Transverse colon (tissue), 4 donors: ENCODE measurements around the gene SPEF2. TPM values are rescaled to one million over a fixed set of nuclear protein-coding genes. Genes with fewer than 3 reads are reported as not detected.

Experiments used
- DNase-seq: peaks from one replicate; pipeline ENCODE4 v3.0.0-alpha.2; 2019
- H3K27ac ChIP-seq, 4 donors: fragments of 200-600 bp; sonication (generic); 2 replicates each; pipeline ENCODE4 v1.5.1; 2016 to 2018; ENCODE audit warnings: inconsistent platforms in 4 of 4
- H3K27me3 ChIP-seq: fragments of 200-600 bp; sonication (generic); 2 replicates; pipeline ENCODE4 v1.5.1; 2017; ENCODE audit warnings: inconsistent platforms
- H3K36me3 ChIP-seq, 4 donors: fragments of 200-600 bp; sonication (generic); 2 replicates each; pipeline ENCODE4 v1.5.1; 2017 to 2019; ENCODE audit warnings: inconsistent platforms in 4 of 4
- H3K4me1 ChIP-seq, 4 donors: fragments of 200-600 bp; sonication (generic); 2 replicates each; pipeline ENCODE4 v1.5.1; 2017 to 2020; ENCODE audit warnings: inconsistent platforms in 4 of 4
- H3K4me3 ChIP-seq, 4 donors: fragments of 200-600 bp; sonication (generic); 1 replicate in 1 of 4; 2 replicates in 3 of 4; pipeline versions ENCODE4 v1.5.1 to v1.6.1; 2017 to 2019; ENCODE audit warnings: inconsistent platforms in 4 of 4
- H3K9me3 ChIP-seq, 2 donors: fragments of 200-600 bp; sonication (generic); 2 replicates each; pipeline ENCODE4 v1.5.1; 2017 to 2019; ENCODE audit warnings: inconsistent platforms in 2 of 2
- EP300 ChIP-seq: sonication (generic); formaldehyde crosslinking; IDR thresholded peaks from one replicate; pipeline ENCODE4 v1.6.1; 2017; ENCODE audit warnings: antibody characterized with exemption, low read depth
- POLR2A ChIP-seq: fragments of 450-650 bp; IDR thresholded peaks from one replicate; pipeline ENCODE4 v1.6.1; 2016; ENCODE audit warnings: antibody characterized with exemption, mild to moderate bottlenecking, moderate library complexity
- POLR2AphosphoS5 ChIP-seq, 3 donors: sonication (generic); formaldehyde crosslinking; IDR thresholded peaks; one replicate each; pipeline ENCODE4 v1.6.1; 2016; ENCODE audit warnings: antibody characterized with exemption in 3 of 3
- WGBS, 2 donors: methylation state at CpG; one replicate each; pipeline ENCODE4 v1.1.5; 2018; ENCODE audit warnings: low coverage in 1 of 2; 5-methylcytosine and 5-hydroxymethylcytosine counted together
- in situ Hi-C, 4 donors: fragments of 200-750 bp; cut with MboI; loops; one replicate each; pipeline versions ENCODE4 v1.15.0 to v1.15.1; 2017; ENCODE audit warnings: low sequenced_read_pairs in 3 of 4, low pct_ligation_motif_present in 1 of 4, low pct_unique_long_range_greater_than_20kb in 1 of 4
- intact Hi-C: fragments of 100-400 bp; cut with DNase I; formaldehyde crosslinking; loops from one replicate; pipeline ENCODE4 v1.15.1; 2023; ENCODE audit warnings: low total_unique reads
- total RNA-seq, 4 donors: library from RNA; depleted of rRNA; stranded (reverse); fragments of >200 nt; gene quantifications; one replicate each; pipeline ENCODE4 v1.1.0, GENCODE V29; 2016
- TF ChIP-seq, protein P1 (sequence below), 5 experiments: fragments of 200-600 bp in 3 of 5; fragments of 450-650 bp in 2 of 5; sonication (generic) in 3 of 5; IDR thresholded peaks; 1 replicate in 2 of 5; 2 replicates in 3 of 5; pipeline ENCODE4 v1.5.1; 2016 to 2017; ENCODE audit warnings: antibody characterized with exemption in 5 of 5, inconsistent platforms in 3 of 5, mild to moderate bottlenecking in 2 of 5, moderate library complexity in 1 of 5

The SPEF2 gene
- total RNA-seq, 4 donors from 2014 or later, result 2.4 to 9.4 (median 5.1) TPM; not detected in 1

DNA sequence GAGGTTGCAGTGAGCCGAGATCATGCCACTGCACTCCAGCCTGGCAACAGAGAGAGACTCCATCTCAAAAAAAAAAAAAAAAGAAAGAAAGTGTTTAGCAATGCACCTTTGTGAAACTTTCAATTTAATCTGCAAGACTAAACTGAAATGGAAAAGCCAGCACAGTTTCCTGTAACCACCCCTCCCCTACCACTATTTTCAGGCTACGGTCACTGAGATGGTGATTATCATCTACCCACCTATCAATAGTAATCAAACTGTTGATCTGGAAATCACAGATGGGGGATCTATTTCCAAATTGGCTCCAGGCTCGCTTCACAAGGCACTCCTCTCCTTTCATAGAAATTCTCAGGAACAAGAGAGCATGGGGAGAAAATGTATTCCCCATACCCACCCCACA lies 208.4 kb downstream of the SPEF2 start:
- TF ChIP-seq POLR2A, result no peak
- TF ChIP-seq, protein P1, sequence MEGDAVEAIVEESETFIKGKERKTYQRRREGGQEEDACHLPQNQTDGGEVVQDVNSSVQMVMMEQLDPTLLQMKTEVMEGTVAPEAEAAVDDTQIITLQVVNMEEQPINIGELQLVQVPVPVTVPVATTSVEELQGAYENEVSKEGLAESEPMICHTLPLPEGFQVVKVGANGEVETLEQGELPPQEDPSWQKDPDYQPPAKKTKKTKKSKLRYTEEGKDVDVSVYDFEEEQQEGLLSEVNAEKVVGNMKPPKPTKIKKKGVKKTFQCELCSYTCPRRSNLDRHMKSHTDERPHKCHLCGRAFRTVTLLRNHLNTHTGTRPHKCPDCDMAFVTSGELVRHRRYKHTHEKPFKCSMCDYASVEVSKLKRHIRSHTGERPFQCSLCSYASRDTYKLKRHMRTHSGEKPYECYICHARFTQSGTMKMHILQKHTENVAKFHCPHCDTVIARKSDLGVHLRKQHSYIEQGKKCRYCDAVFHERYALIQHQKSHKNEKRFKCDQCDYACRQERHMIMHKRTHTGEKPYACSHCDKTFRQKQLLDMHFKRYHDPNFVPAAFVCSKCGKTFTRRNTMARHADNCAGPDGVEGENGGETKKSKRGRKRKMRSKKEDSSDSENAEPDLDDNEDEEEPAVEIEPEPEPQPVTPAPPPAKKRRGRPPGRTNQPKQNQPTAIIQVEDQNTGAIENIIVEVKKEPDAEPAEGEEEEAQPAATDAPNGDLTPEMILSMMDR (IDR thresholded peaks at IDR 0.05), result no peak
- Histone ChIP-seq H3K4me3 (no peak overlapping the region), H3K4me1 (no peaks in the 10 kb centered on the region), H3K27me3 (no peaks in the 10 kb centered on the region), H3K9me3 (no peaks in the 10 kb centered on the region), H3K27ac (no peak overlapping the region), H3K36me3 (no peaks in the 10 kb centered on the region)
- in situ Hi-C loops, result no loop called here
- 75 to 86% methylated on average over 2 to 3 of the region's 3 CpGs for WGBS, 2 donors
- intact Hi-C loops, result no loop called here
- DNase-seq, result no peak

DNA sequence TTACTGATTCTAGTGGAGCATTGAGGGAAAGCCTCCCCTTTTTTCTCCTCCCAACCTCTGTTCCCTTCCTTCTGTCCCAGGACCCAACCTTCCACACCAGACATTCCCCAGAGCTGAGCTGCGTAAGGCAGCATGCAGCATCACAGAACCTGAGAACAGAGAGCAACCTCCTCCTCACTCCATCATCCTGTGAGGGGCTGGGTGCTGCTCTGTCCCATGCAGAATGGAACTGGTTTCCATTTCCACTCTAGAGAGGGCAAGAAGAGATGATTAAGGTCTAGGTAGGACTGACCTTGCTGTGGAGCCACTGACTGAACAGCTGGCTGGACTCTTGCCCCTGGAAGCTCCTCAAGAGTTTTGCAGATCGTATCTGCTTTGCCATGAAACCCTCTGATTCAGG lies 208.9 kb downstream of the SPEF2 start:
- Histone ChIP-seq H3K4me1 (no peaks in the 10 kb centered on the region), H3K9me3 (no peaks in the 10 kb centered on the region), H3K4me3 (no peak overlapping the region), H3K27ac (no peak overlapping the region), H3K27me3 (no peaks in the 10 kb centered on the region), H3K36me3 (no peaks in the 10 kb centered on the region)
- no peak for TF ChIP-seq EP300
- TF ChIP-seq POLR2A, result no peak
- TF ChIP-seq, protein P1 (IDR thresholded peaks at IDR 0.05), result no peak
- TF ChIP-seq POLR2AphosphoS5 (IDR thresholded peaks at IDR 0.05), result no peak
- DNase-seq, result no peak
- intact Hi-C loops (no loop called here), in situ Hi-C loops (no loop called here)
- WGBS, 2 donors, result 65% methylated on average over 2 of the region's 2 CpGs; no CpG with 5 or more reads in 1 of the 2 donors

DNA sequence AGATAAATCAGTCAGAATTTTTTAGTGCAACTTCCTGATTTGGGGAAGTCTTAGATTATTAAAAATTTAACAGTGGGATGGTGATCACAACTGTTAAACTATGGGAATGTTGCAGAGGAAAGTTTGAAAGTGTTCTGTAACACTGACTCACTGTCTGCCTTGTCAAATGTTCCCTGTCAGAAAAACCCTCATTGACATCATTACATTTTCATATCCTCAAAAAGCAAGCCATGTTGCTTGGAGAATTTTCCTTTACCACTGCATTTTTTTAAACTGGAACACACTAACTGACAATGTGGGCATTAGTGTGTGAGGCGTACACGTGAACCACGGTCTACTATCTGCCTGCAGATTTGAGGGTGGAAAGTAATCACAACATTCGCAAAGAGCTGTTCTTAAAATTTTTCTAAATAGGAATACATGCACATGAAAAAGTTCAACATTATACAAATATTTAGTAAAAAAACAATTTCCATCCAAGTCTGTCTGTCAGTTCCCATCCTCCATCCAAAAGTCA lies 210.5 kb downstream of the SPEF2 start:
- H3K27ac ChIP-seq, result no peak overlapping the region
- H3K9me3 ChIP-seq, result no peaks in the 10 kb centered on the region
- DNase-seq, result no peak
- no peak overlapping the region for H3K4me3 ChIP-seq
- no peaks in the 10 kb centered on the region for H3K4me1 ChIP-seq
- TF ChIP-seq POLR2AphosphoS5 (IDR thresholded peaks at IDR 0.05), result no peak
- no peak for TF ChIP-seq EP300
- TF ChIP-seq POLR2A, result no peak
- TF ChIP-seq, protein P1 (IDR thresholded peaks at IDR 0.05), result no peak
- H3K36me3 ChIP-seq, result no peaks in the 10 kb centered on the region
- WGBS, 2 donors, result 77 to 88% methylated on average over 4 of the region's 4 CpGs
- in situ Hi-C loops (no loop called here), intact Hi-C loops (no loop called here)
- H3K27me3 ChIP-seq, result no peaks in the 10 kb centered on the region

DNA sequence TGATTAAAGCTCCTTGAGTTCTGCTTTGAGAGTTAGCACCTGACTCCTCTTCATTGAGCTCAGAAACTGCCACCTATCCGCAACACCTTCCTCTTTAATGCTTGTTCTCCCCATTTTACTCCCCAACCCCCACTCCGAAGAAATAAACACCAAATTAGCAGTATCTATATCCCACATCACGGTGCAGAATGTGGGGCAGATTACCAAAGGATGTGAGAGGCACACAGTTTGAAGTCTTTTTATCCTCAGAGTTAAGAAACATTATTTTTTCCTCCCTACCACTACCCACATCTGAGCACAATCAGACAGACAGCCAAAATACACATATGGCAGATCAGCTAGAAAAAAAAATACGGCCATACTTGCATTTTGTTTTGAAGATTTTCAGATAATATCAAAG lies 212.9 kb downstream of the SPEF2 start:
- H3K4me1 ChIP-seq, result no peaks in the 10 kb centered on the region
- H3K4me3 ChIP-seq, result no peak overlapping the region
- in situ Hi-C loops (no loop called here), intact Hi-C loops (no loop called here)
- TF ChIP-seq, protein P1 (IDR thresholded peaks at IDR 0.05), result no peak
- peak in 1 of 3 donors; percentile 19 for TF ChIP-seq POLR2AphosphoS5 (IDR thresholded peaks at IDR 0.05)
- TF ChIP-seq POLR2A, result peak; percentile 21
- no peaks in the 10 kb centered on the region for H3K36me3 ChIP-seq
- H3K9me3 ChIP-seq, result no peaks in the 10 kb centered on the region
- no peak for DNase-seq
- no peak overlapping the region for H3K27ac ChIP-seq
- H3K27me3 ChIP-seq, result no peaks in the 10 kb centered on the region
- WGBS, 2 donors, result 45 to 74% methylated on average over 2 to 4 of the region's 4 CpGs
